Dendritic cell treated with granulocyte-macrophage colony-stimulating factor and Interleukin-4, amounts not matched to agents 40 ng/mL and 50 ng/mL, for 4 days (primary cell): ENCODE measurements around the gene ZDHHC3.
A peak's percentile ranks its signal among the peaks of the same experiment; 100 is the strongest.

ENCODE experiments used
- H3K27ac Mint-ChIP-seq: one replicate; pipeline ENCODE4 v1.8.0; 2022; ENCODE audit warnings: mild to moderate bottlenecking, mixed read lengths
- H3K27me3 Mint-ChIP-seq: one replicate; pipeline ENCODE4 v1.8.0; 2022; ENCODE audit warnings: mild to moderate bottlenecking, mixed read lengths
- H3K36me3 Mint-ChIP-seq: one replicate; pipeline ENCODE4 v1.8.0; 2022; ENCODE audit warnings: low read depth, mixed read lengths
- H3K4me1 Mint-ChIP-seq: one replicate; pipeline ENCODE4 v1.8.0; 2022; ENCODE audit warnings: low read depth, mixed read lengths
- H3K4me3 Mint-ChIP-seq: one replicate; pipeline ENCODE4 v1.8.0; 2022; ENCODE audit warnings: mild to moderate bottlenecking, moderate library complexity, mixed read lengths
- H3K9me3 Mint-ChIP-seq: one replicate; pipeline ENCODE4 v1.8.0; 2022; ENCODE audit warnings: mixed read lengths
- intact Hi-C: fragments of 100-400 bp; cut with micrococcal nuclease; formaldehyde crosslinking; loops from one replicate; pipeline ENCODE4 v1.15.0; 2022

ZDHHC3 gene

DNA sequence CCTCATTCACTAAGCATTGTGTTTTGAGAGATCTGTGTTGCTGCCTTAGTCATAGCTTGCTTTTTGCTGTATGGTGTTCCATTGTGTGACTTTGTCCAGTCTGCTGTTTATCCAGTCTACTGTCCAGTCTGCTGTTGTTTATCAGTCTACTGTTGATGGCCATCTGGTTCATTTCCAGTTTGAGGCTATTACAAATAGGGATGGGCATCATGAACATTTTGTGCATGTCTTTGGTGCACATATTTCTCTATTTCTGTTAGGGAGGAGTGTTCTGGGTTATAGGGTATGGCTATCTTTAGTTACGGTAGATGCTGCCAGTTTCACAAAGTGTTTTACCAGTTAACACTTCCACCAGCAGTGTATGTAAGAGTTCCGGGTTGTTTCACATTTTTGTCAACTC is 27.9 kb upstream of the ZDHHC3 start:
- no peaks in the 10 kb centered on the region for H3K9me3 Mint-ChIP-seq
- no peak overlapping the region for H3K4me3 Mint-ChIP-seq
- H3K36me3 Mint-ChIP-seq: peaks cover 93% of the 10 kb centered on the region
- intact Hi-C loops: no loop called here
- H3K27me3 Mint-ChIP-seq: no peaks in the 10 kb centered on the region
- H3K4me1 Mint-ChIP-seq: no peaks in the 10 kb centered on the region
- H3K27ac Mint-ChIP-seq: no peak overlapping the region

GRCh38 chr3:45003406-45003805 is 27.4 kb upstream of the ZDHHC3 start:
- peaks cover 94% of the 10 kb centered on the region for H3K36me3 Mint-ChIP-seq
- no peak overlapping the region for H3K4me3 Mint-ChIP-seq
- no peaks in the 10 kb centered on the region for H3K27me3 Mint-ChIP-seq
- H3K27ac Mint-ChIP-seq: no peak overlapping the region
- H3K4me1 Mint-ChIP-seq: no peaks in the 10 kb centered on the region
- H3K9me3 Mint-ChIP-seq: no peaks in the 10 kb centered on the region
- intact Hi-C loops: no loop called here

DNA sequence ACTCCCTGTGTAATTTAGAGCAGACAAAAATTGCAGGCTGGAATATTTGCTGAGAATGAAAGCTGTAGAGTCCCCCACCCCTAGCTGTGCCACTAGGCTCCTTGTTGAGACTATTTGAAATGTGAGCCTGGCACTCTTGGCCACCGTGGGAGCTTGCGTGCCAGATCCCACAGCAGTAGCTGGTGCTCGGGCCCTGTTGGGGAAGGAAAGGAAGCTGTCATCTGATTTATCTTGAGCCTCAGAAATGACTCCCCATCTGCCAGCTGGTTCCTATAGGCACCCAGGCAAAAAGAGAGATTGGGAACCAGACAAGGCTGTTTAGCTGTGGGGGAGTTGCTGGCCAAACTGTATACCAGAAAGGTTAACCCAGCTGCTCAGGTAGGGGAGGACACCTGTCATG is 26.7 kb upstream of the ZDHHC3 start:
- no peaks in the 10 kb centered on the region for H3K27me3 Mint-ChIP-seq
- peaks cover 94% of the 10 kb centered on the region for H3K36me3 Mint-ChIP-seq
- intact Hi-C loops: no loop called here
- no peaks in the 10 kb centered on the region for H3K4me1 Mint-ChIP-seq
- no peak overlapping the region for H3K4me3 Mint-ChIP-seq
- H3K27ac Mint-ChIP-seq: no peak overlapping the region
- H3K9me3 Mint-ChIP-seq: no peaks in the 10 kb centered on the region

- intact Hi-C loops: no loop called here
- no peak overlapping the region for H3K4me3 Mint-ChIP-seq
- peaks cover 93% of the 10 kb centered on the region for H3K36me3 Mint-ChIP-seq
- no peaks in the 10 kb centered on the region for H3K27me3 Mint-ChIP-seq
- H3K27ac Mint-ChIP-seq: no peak overlapping the region
- H3K4me1 Mint-ChIP-seq: no peaks in the 10 kb centered on the region
- H3K9me3 Mint-ChIP-seq: no peaks in the 10 kb centered on the region
These were observed 26.2 kb upstream of the ZDHHC3 start for GRCh38 chr3:45002139-45002660.

- no peaks in the 10 kb centered on the region for H3K4me1 Mint-ChIP-seq
- H3K27ac Mint-ChIP-seq: no peak overlapping the region
- intact Hi-C loops: no loop called here
- no peaks in the 10 kb centered on the region for H3K27me3 Mint-ChIP-seq
- peaks cover 93% of the 10 kb centered on the region for H3K36me3 Mint-ChIP-seq
- H3K4me3 Mint-ChIP-seq: no peak overlapping the region
- H3K9me3 Mint-ChIP-seq: no peaks in the 10 kb centered on the region
These were observed 25.8 kb upstream of the ZDHHC3 start for GRCh38 chr3:45001738-45002137.

- intact Hi-C loops: no loop called here
These were observed 24.8 kb upstream of the ZDHHC3 start for GRCh38 chr3:45000823-45001222.

GRCh38 chr3:44999782-45000181 is 23.8 kb upstream of the ZDHHC3 start:
- no peak overlapping the region for H3K27ac Mint-ChIP-seq
- H3K27me3 Mint-ChIP-seq: no peaks in the 10 kb centered on the region
- peaks cover 96% of the 10 kb centered on the region for H3K36me3 Mint-ChIP-seq

More at GRCh38 chr3:45000823-45001222, 24.8 kb upstream of the ZDHHC3 start:
- Mint-ChIP-seq H3K36me3 (peaks cover 96% of the 10 kb centered on the region), H3K4me1 (no peaks in the 10 kb centered on the region), H3K4me3 (no peak overlapping the region), H3K27me3 (no peaks in the 10 kb centered on the region), H3K9me3 (no peaks in the 10 kb centered on the region), H3K27ac (no peak overlapping the region)

DNA sequence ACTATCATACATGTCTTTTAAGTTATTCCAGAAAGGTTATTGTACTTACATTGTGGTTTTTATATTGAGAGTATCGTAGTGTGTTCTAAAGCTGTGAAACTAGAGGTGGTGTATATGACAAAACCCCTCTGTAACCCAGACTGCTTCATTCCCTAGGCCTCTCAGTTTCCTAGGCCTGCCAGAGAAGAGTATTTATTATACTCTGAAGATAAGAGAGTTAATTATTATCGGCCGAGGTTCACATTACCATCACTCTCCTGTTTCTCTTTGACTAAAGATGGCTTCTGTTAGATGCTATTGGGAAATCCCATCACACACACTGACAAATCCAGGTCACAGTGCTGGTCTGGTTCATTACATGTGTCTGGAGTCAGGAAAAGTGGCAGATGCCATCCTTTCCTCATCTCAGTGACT is 20.6 kb upstream of the ZDHHC3 start:
- H3K36me3 Mint-ChIP-seq: peaks cover 97% of the 10 kb centered on the region
- intact Hi-C loops: no loop called here

More at GRCh38 chr3:44999782-45000181, 23.8 kb upstream of the ZDHHC3 start:
- no peaks in the 10 kb centered on the region for H3K4me1 Mint-ChIP-seq
- no peak overlapping the region for H3K4me3 Mint-ChIP-seq
- intact Hi-C loops: no loop called here
- no peaks in the 10 kb centered on the region for H3K9me3 Mint-ChIP-seq

GRCh38 chr3:44995142-44995770 is 19.3 kb upstream of the ZDHHC3 start:
- Mint-ChIP-seq H3K9me3 (no peaks in the 10 kb centered on the region), H3K27me3 (no peaks in the 10 kb centered on the region), H3K4me3 (no peak overlapping the region), H3K36me3 (peaks cover 96% of the 10 kb centered on the region), H3K4me1 (peaks cover 12% of the 10 kb centered on the region), H3K27ac (no peak overlapping the region)
- intact Hi-C loops: no loop called here

More for the DNA sequence above, 20.6 kb upstream of the ZDHHC3 start:
- Mint-ChIP-seq H3K4me1 (peaks cover 12% of the 10 kb centered on the region), H3K9me3 (no peaks in the 10 kb centered on the region), H3K27ac (no peak overlapping the region), H3K4me3 (no peak overlapping the region), H3K27me3 (no peaks in the 10 kb centered on the region)

DNA sequence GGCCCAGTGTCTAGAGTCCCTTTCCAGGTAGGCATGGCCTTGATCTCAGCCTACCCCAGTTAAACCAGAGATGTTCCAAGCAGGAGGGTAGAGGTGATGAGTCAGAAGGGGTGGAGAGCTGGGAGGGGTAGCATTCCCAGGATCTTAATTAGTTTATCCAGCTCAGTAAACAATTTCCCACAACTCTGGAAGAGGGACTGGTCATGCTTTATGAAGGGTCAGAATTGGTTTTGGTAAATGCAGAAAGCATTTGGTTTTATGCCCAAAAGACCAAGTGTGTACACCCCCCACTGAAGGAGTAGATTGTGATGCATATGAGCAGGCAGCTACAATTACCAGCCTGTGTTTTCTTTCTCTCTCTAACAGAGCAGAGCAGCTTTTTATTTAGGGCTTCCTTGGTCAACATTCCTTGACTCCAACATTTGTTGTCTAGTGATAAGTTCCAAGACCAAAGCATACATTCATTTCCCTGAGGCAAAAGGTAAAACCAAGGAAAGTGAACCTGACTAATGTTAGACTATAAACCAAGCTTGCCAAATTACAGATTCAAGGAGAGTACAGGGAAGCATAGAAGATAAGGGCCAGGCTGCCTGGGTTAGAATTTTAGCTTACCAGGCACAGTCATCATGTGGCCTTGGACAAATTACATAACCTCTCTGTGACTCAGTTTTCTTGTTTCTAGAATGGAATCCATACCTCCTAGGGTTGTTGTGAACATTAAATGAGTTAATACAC is 17.7 kb upstream of the ZDHHC3 start:
- Mint-ChIP-seq H3K9me3 (no peaks in the 10 kb centered on the region), H3K4me3 (no peak overlapping the region), H3K27ac (no peak overlapping the region), H3K36me3 (peaks cover 88% of the 10 kb centered on the region), H3K27me3 (no peaks in the 10 kb centered on the region), H3K4me1 (peaks cover 25% of the 10 kb centered on the region)
- intact Hi-C loops: no loop called here

DNA sequence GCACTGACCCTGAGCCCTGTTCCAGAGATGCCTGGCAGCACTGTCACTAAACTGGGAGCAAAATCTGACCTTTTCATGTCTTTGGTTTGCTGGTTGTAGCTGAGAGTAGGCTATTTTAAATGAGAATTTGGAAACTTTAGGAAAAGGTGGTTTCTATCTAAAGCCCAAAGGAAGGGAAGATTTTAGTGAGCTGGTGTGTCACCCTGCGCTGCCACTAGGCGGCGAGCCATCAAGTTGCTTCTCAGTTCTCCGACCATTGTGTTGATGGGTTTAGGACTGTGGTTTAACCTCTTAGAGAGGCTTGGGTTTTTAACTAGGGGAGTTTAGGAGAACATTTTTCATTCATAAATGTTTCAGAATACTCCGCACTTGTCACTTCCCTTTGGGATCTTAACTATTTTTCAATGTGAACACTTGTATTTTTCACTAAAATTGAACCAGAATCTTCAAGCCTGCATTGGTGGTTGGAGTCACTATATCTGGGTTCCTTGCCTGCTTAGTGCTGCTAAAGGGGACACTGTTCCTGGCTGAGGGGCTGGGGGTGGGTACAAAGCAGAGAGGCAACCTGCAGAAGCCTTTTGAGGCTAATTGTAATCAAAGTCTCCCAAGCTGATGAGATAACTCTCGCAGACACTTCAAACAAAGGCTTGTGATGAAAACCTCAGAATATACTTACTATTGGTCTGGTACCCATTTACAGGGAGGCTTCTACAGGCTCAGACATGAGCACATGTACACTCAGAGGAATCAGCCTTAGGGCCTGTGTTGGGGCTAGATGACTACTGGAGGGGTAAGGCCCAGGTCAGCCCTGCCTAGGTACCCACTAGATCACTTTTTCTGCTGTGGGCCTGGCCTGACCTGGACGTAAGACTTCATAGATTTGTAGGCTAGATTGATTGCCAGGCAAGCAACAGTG is 16.8 kb upstream of the ZDHHC3 start:
- Mint-ChIP-seq H3K27me3 (no peaks in the 10 kb centered on the region), H3K36me3 (peaks cover 82% of the 10 kb centered on the region), H3K9me3 (no peaks in the 10 kb centered on the region), H3K4me3 (no peak overlapping the region), H3K4me1 (peaks cover 32% of the 10 kb centered on the region), H3K27ac (no peak overlapping the region)
- intact Hi-C loops: no loop called here

DNA sequence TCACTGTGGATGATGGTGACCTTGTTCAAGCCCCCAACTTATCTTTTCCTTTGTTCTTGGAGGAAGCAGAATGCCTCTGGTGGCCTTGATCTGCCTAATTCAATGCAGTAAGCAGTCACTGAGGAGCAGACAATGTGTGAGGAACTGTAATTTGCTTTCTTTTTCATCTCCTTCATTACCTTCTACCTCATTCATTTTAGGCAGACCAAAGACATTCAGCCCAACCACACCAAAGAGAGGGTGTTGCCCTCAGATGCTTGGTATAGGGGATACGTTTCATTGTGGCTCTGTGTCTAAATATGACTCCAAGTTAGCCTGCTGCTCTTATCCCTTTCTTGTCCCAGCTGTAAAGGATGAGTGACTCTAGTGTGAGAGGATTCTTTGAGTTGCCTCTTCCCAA is 15.4 kb upstream of the ZDHHC3 start:
- Mint-ChIP-seq H3K9me3 (no peaks in the 10 kb centered on the region), H3K36me3 (peaks cover 68% of the 10 kb centered on the region), H3K27ac (no peak overlapping the region), H3K4me3 (no peak overlapping the region), H3K27me3 (no peaks in the 10 kb centered on the region), H3K4me1 (peaks cover 36% of the 10 kb centered on the region)
- intact Hi-C loops: no loop called here

- Mint-ChIP-seq H3K9me3 (no peaks in the 10 kb centered on the region), H3K4me1 (peaks cover 42% of the 10 kb centered on the region), H3K27ac (peak overlapping the region; percentile 49), H3K27me3 (no peaks in the 10 kb centered on the region), H3K4me3 (no peak overlapping the region), H3K36me3 (peaks cover 66% of the 10 kb centered on the region)
- intact Hi-C loops: no loop called here
These were observed 13.8 kb upstream of the ZDHHC3 start for GRCh38 chr3:44989636-44990373.
